Transverse colon (tissue), 4 donors: ENCODE results near the gene PUM1. TPM values are rescaled to one million over a fixed set of nuclear protein-coding genes. Genes with fewer than 3 reads are reported as not detected.

Experiments
- DNase-seq: peaks from one replicate; pipeline ENCODE4 v3.0.0-alpha.2; 2019
- H3K27ac ChIP-seq, 4 donors: fragments of 200-600 bp; sonication (generic); 2 replicates each; pipeline ENCODE4 v1.5.1; 2016 to 2018; ENCODE audit warnings: inconsistent platforms in 4 of 4
- H3K27me3 ChIP-seq: fragments of 200-600 bp; sonication (generic); 2 replicates; pipeline ENCODE4 v1.5.1; 2017; ENCODE audit warnings: inconsistent platforms
- H3K36me3 ChIP-seq, 4 donors: fragments of 200-600 bp; sonication (generic); 2 replicates each; pipeline ENCODE4 v1.5.1; 2017 to 2019; ENCODE audit warnings: inconsistent platforms in 4 of 4
- H3K4me1 ChIP-seq, 4 donors: fragments of 200-600 bp; sonication (generic); 2 replicates each; pipeline ENCODE4 v1.5.1; 2017 to 2020; ENCODE audit warnings: inconsistent platforms in 4 of 4
- H3K4me3 ChIP-seq, 4 donors: fragments of 200-600 bp; sonication (generic); 1 replicate in 1 of 4; 2 replicates in 3 of 4; pipeline versions ENCODE4 v1.5.1 to v1.6.1; 2017 to 2019; ENCODE audit warnings: inconsistent platforms in 4 of 4
- H3K9me3 ChIP-seq, 2 donors: fragments of 200-600 bp; sonication (generic); 2 replicates each; pipeline ENCODE4 v1.5.1; 2017 to 2019; ENCODE audit warnings: inconsistent platforms in 2 of 2
- CTCF ChIP-seq, 5 experiments: fragments of 200-600 bp in 3 of 5; fragments of 450-650 bp in 2 of 5; sonication (generic) in 3 of 5; IDR thresholded peaks; 1 replicate in 2 of 5; 2 replicates in 3 of 5; pipeline ENCODE4 v1.5.1; 2016 to 2017; ENCODE audit warnings: antibody characterized with exemption in 5 of 5, inconsistent platforms in 3 of 5, mild to moderate bottlenecking in 2 of 5, moderate library complexity in 1 of 5
- EP300 ChIP-seq: sonication (generic); formaldehyde crosslinking; IDR thresholded peaks from one replicate; pipeline ENCODE4 v1.6.1; 2017; ENCODE audit warnings: antibody characterized with exemption, low read depth
- POLR2A ChIP-seq: fragments of 450-650 bp; IDR thresholded peaks from one replicate; pipeline ENCODE4 v1.6.1; 2016; ENCODE audit warnings: antibody characterized with exemption, mild to moderate bottlenecking, moderate library complexity
- POLR2AphosphoS5 ChIP-seq, 3 donors: sonication (generic); formaldehyde crosslinking; IDR thresholded peaks; one replicate each; pipeline ENCODE4 v1.6.1; 2016; ENCODE audit warnings: antibody characterized with exemption in 3 of 3
- WGBS, 2 donors: methylation state at CpG; one replicate each; pipeline ENCODE4 v1.1.5; 2018; ENCODE audit warnings: low coverage in 1 of 2; 5-methylcytosine and 5-hydroxymethylcytosine counted together
- in situ Hi-C, 4 donors: fragments of 200-750 bp; cut with MboI; loops; one replicate each; pipeline versions ENCODE4 v1.15.0 to v1.15.1; 2017; ENCODE audit warnings: low sequenced_read_pairs in 3 of 4, low pct_ligation_motif_present in 1 of 4, low pct_unique_long_range_greater_than_20kb in 1 of 4
- intact Hi-C: fragments of 100-400 bp; cut with DNase I; formaldehyde crosslinking; loops from one replicate; pipeline ENCODE4 v1.15.1; 2023; ENCODE audit warnings: low total_unique reads
- total RNA-seq, 4 donors: library from RNA; depleted of rRNA; stranded (reverse); fragments of >200 nt; gene quantifications; one replicate each; pipeline ENCODE4 v1.1.0, GENCODE V29; 2016

Gene PUM1
- total RNA-seq, 4 donors from 2014 or later: 73.6 to 201 (median 78.5) TPM

GRCh38 chr1:31019401-31019800 lies 46.1 kb downstream of the PUM1 start:
- peaks cover 21 to 64% (median 42%) of the 10 kb centered on the region in 4 donors for H3K4me1 ChIP-seq
- 45 to 49% methylated on average over 3 of the region's 3 CpGs for WGBS, 2 donors
- in situ Hi-C loops: no loop called here

GRCh38 chr1:31016868-31017267 lies 48.6 kb downstream of the PUM1 start:
- Histone ChIP-seq H3K27me3 (no peaks in the 10 kb centered on the region), H3K27ac (no peak overlapping the region), H3K4me1 (peaks cover 24 to 66% (median 43%) of the 10 kb centered on the region in 4 donors), H3K9me3 (no peaks in the 10 kb centered on the region), H3K4me3 (no peak overlapping the region), H3K36me3 (no peaks in the 10 kb centered on the region)
- intact Hi-C loops (no loop called here), in situ Hi-C loops (no loop called here)
- WGBS, 2 donors: 63 to 71% methylated on average over 3 of the region's 3 CpGs
- DNase-seq: no peak
- TF ChIP-seq EP300: no peak
- TF ChIP-seq CTCF (IDR thresholded peaks at IDR 0.05): no peak
- TF ChIP-seq POLR2A: no peak
- TF ChIP-seq POLR2AphosphoS5 (IDR thresholded peaks at IDR 0.05): no peak

More at GRCh38 chr1:31019401-31019800, 46.1 kb downstream of the PUM1 start:
- DNase-seq: no peak
- Histone ChIP-seq H3K27ac (no peak overlapping the region), H3K9me3 (no peaks in the 10 kb centered on the region), H3K4me3 (no peak overlapping the region), H3K36me3 (no peaks in the 10 kb centered on the region), H3K27me3 (no peaks in the 10 kb centered on the region)
- TF ChIP-seq POLR2A: no peak
- no peak for TF ChIP-seq EP300
- TF ChIP-seq POLR2AphosphoS5 (IDR thresholded peaks at IDR 0.05): no peak
- no peak for TF ChIP-seq CTCF (IDR thresholded peaks at IDR 0.05)
- intact Hi-C loops: no loop called here

- DNase-seq: no peak
- Histone ChIP-seq H3K27ac (no peak overlapping the region), H3K36me3 (no peaks in the 10 kb centered on the region), H3K27me3 (no peaks in the 10 kb centered on the region), H3K9me3 (no peaks in the 10 kb centered on the region), H3K4me1 (peaks cover 13 to 60% (median 41%) of the 10 kb centered on the region in 4 donors), H3K4me3 (no peak overlapping the region)
- no peak for TF ChIP-seq POLR2A
- TF ChIP-seq CTCF (IDR thresholded peaks at IDR 0.05): no peak
- TF ChIP-seq EP300: no peak
- no peak for TF ChIP-seq POLR2AphosphoS5 (IDR thresholded peaks at IDR 0.05)
- WGBS, 2 donors: 56 to 71% methylated on average over 2 to 3 of the region's 3 CpGs
- intact Hi-C loops (no loop called here), in situ Hi-C loops (no loop called here)
These were observed 52.2 kb downstream of the PUM1 start for GRCh38 chr1:31013187-31013864.

GRCh38 chr1:31012210-31012924 lies 53.1 kb downstream of the PUM1 start:
- Histone ChIP-seq H3K4me3 (no peak overlapping the region), H3K4me1 (peaks cover 17 to 68% (median 42%) of the 10 kb centered on the region in 4 donors), H3K9me3 (no peaks in the 10 kb centered on the region), H3K36me3 (no peaks in the 10 kb centered on the region), H3K27ac (no peak overlapping the region), H3K27me3 (no peaks in the 10 kb centered on the region)
- intact Hi-C loops (no loop called here), in situ Hi-C loops (no loop called here)
- TF ChIP-seq CTCF (IDR thresholded peaks at IDR 0.05) (no peak), EP300 (no peak), POLR2A (no peak), POLR2AphosphoS5 (IDR thresholded peaks at IDR 0.05) (no peak)
- DNase-seq: no peak
- 68 to 72% methylated on average over 4 of the region's 4 CpGs for WGBS, 2 donors
